OCI-LY7 (cell line): ENCODE data around the gene GPR132. TPM values are rescaled to one million over a fixed set of nuclear protein-coding genes. Genes with fewer than 3 reads are reported as not detected.
"Not testable (repeated sequence)": the region's sequence is repeated elsewhere in the genome, so short reads cannot be mapped to it uniquely, and the experiment has no call there.

Source experiments
- Bru-seq: library from RNA; stranded (reverse); fragments of 400-500 nt; gene quantifications from one replicate; lab custom pipeline; 2021; lab: Mats Ljungman, UMichigan
- BruChase-seq, 2 experiments: library from RNA; stranded (reverse); fragments of 400-500 nt; gene quantifications; one replicate each; lab custom pipeline; 2021; lab: Mats Ljungman, UMichigan
- BruUV-seq: library from RNA; stranded (reverse); fragments of 400-500 nt; replicated peaks from 2 replicates; lab custom pipeline; 2021; lab: Mats Ljungman, UMichigan
- CTCF ChIA-PET: fragments of 300-600 bp; sonication (Branson Sonifier 250); formaldehyde crosslinking; loops from one replicate; lab custom pipeline; 2022; ENCODE audit warnings: antibody characterized with exemption; ENCODE audit not compliant: unreplicated experiment; lab: Charles Lee
- POLR2A ChIA-PET: fragments of 300-600 bp; sonication (Branson Sonifier 250); formaldehyde crosslinking; loops from one replicate; lab custom pipeline; 2022; ENCODE audit warnings: antibody characterized with exemption; lab: Charles Lee
- DNase-seq: peaks from one replicate; pipeline ENCODE4 v3.0.0-alpha.2; 2015; ENCODE audit warnings: low spot score
- H2AFZ ChIP-seq: fragments of 200-600 bp; sonication (generic), shearing (Covaris generic); 2 replicates; pipeline ENCODE4 v1.6.1; 2014; ENCODE audit warnings: mild to moderate bottlenecking, antibody characterized with exemption, low read length, moderate library complexity
- H3K27ac ChIP-seq: fragments of 200-600 bp; sonication (generic); 2 replicates; pipeline ENCODE4 v1.5.1; 2014; ENCODE audit warnings: mixed run types, low read depth, mild to moderate bottlenecking, moderate library complexity, low read length, inconsistent platforms; ENCODE audit not compliant: poor library complexity, severe bottlenecking
- H3K36me3 ChIP-seq: fragments of 200-600 bp; sonication (generic); 2 replicates; pipeline ENCODE4 v1.6.1; 2014; ENCODE audit warnings: mild to moderate bottlenecking, antibody characterized with exemption, low read length, moderate library complexity, mixed read lengths; ENCODE audit not compliant: insufficient read depth
- H3K4me1 ChIP-seq: fragments of 200-600 bp; sonication (generic); 2 replicates; pipeline ENCODE4 v1.5.1; 2014; ENCODE audit warnings: mild to moderate bottlenecking, low read length; ENCODE audit not compliant: insufficient read depth, poor library complexity, severe bottlenecking
- H3K4me2 ChIP-seq: fragments of 200-600 bp; sonication (generic); 2 replicates; pipeline ENCODE4 v1.6.1; 2014; ENCODE audit warnings: mild to moderate bottlenecking, low read length
- H3K4me3 ChIP-seq: fragments of 200-600 bp; sonication (generic); 2 replicates; pipeline ENCODE4 v1.5.1; 2014; ENCODE audit warnings: mild to moderate bottlenecking, low read depth, low read length; ENCODE audit not compliant: poor library complexity, severe bottlenecking
- H3K79me2 ChIP-seq: fragments of 200-600 bp; sonication (generic); 2 replicates; pipeline ENCODE4 v1.6.1; 2016; ENCODE audit warnings: low read depth, mild to moderate bottlenecking, low read length, moderate library complexity, mixed read lengths; ENCODE audit not compliant: insufficient read depth
- H3K9me2 ChIP-seq: fragments of 200-600 bp; sonication (generic); 2 replicates; pipeline ENCODE4 v1.6.1; 2016; ENCODE audit warnings: mild to moderate bottlenecking, low read length, mixed read lengths; ENCODE audit not compliant: insufficient read depth
- H3K9me3 ChIP-seq: fragments of 200-600 bp; sonication (generic); 2 replicates; pipeline ENCODE4 v1.6.1; 2014; ENCODE audit warnings: mild to moderate bottlenecking, mixed run types, low read length, mixed read lengths
- H4K20me1 ChIP-seq: fragments of 200-600 bp; sonication (generic); 2 replicates; pipeline ENCODE4 v1.6.1; 2014; ENCODE audit warnings: mild to moderate bottlenecking, antibody characterized with exemption, low read length, moderate library complexity, mixed read lengths; ENCODE audit not compliant: insufficient read depth
- CTCF ChIP-seq: fragments of 200-600 bp; sonication (generic); conservative IDR thresholded peaks from 2 replicates; pipeline ENCODE4 v1.5.1; 2014; ENCODE audit warnings: mild to moderate bottlenecking, antibody characterized with exemption, low read length, moderate library complexity, mixed read lengths
- EZH2phosphoT487 ChIP-seq: fragments of 200-600 bp; sonication (generic); IDR thresholded peaks from 2 replicates; pipeline ENCODE4 v1.6.1; 2018; ENCODE audit warnings: low read depth, borderline replicate concordance, mild to moderate bottlenecking, mixed run types, antibody characterized with exemption, low read length, moderate library complexity, mixed read lengths
- intact Hi-C: fragments of 100-400 bp; cut with micrococcal nuclease; formaldehyde crosslinking; loops from one replicate; pipeline ENCODE4 v1.10.0; 2022; ENCODE audit not compliant: unreplicated experiment
- long read RNA-seq: library from polyadenylated mRNA; stranded (forward); transcript quantifications from one replicate; pipeline ENCODE4 v2.0.0, GENCODE V29; 2022
- total RNA-seq, 2 experiments: library from RNA; depleted of rRNA in 1 of 2; stranded (reverse); fragments of >200 nt in 1 of 2; shearing (Covaris generic) in 1 of 2; gene quantifications; 2 replicates each; pipeline ENCODE4 v1.2.3, GENCODE V29; 2014 to 2022

The GPR132 gene
- total RNA-seq (2014; rRNA removed; shearing (Covaris generic)) (0.10 and 1.0 TPM in 2 replicates), total RNA-seq (2022) (1.9 and 3.0 TPM in 2 replicates), Bru-seq, nascent RNA (percentile 33 among the genes with signal in this experiment), BruChase-seq, experiment 1, labeled RNA remaining after a 6-hour chase (percentile 36 among the genes with signal in this experiment), BruChase-seq, experiment 2, labeled RNA remaining after a 2-hour chase (percentile 32 among the genes with signal in this experiment)
- long read RNA-seq, partial matches to known transcripts: 1 of 3 reads
- long read RNA-seq, other reads (novel, unspliced or antisense): 0 of 3 reads

- peak; percentile 48 for DNase-seq
- no peaks in the 10 kb centered on the region for H3K9me2 ChIP-seq
- ChIA-PET CTCF (interaction anchor here (0.7 to 0.9 kb wide), 2 partner anchors 19 to 46 kb away, joined by 3 to 4 read pairs; no protein-coding TSS in a partner anchor), POLR2A (no interaction called here)
- no peaks in the 10 kb centered on the region for H3K79me2 ChIP-seq
- no peak within 1 kb of the TSS for H3K27ac ChIP-seq
- peaks cover 43% of the 10 kb centered on the region for H3K4me1 ChIP-seq
- no peaks in the 10 kb centered on the region for H4K20me1 ChIP-seq
- H3K36me3 ChIP-seq: no peaks in the 10 kb centered on the region
- H3K9me3 ChIP-seq: no peaks in the 10 kb centered on the region
- H3K4me3 ChIP-seq: peak within 1 kb of the TSS; percentile 29
- intact Hi-C loops: no loop called here
- no peak for TF ChIP-seq CTCF
- BruUV-seq: no TSS peak
- peak within 1 kb of the TSS; percentile 78 for H2AFZ ChIP-seq
- H3K4me2 ChIP-seq: peak within 1 kb of the TSS; percentile 48
Measured at GRCh38 chr14:105065280-105066228, at the start of gene GPR132. GPR132 (minus strand) TSS chr14:105065430; CDS start chr14:105055420, 10,010 bp downstream.

- H3K4me3 ChIP-seq, H2AFZ ChIP-seq, H3K36me3 ChIP-seq, H3K79me2 ChIP-seq, H4K20me1 ChIP-seq, BruUV-seq, H3K9me3 ChIP-seq, H3K27ac ChIP-seq, DNase-seq, POLR2A ChIA-PET, H3K9me2 ChIP-seq, CTCF ChIA-PET, H3K4me1 ChIP-seq, H3K4me2 ChIP-seq, intact Hi-C loops: not testable (repeated sequence)
Measured at GRCh38 chr14:105109243-105109642, 44.0 kb upstream of the GPR132 start.

GRCh38 chr14:105108516-105108864 is 43.3 kb upstream of the GPR132 start:
- no peaks in the 10 kb centered on the region for H3K9me3 ChIP-seq
- no peak overlapping the region for H3K4me3 ChIP-seq
- intact Hi-C loops: no loop called here
- H3K36me3 ChIP-seq: no peaks in the 10 kb centered on the region
- no peaks in the 10 kb centered on the region for H3K9me2 ChIP-seq
- no TSS peak for BruUV-seq
- no peaks in the 10 kb centered on the region for H3K4me1 ChIP-seq
- DNase-seq: no peak
- ChIA-PET POLR2A (no interaction called here), CTCF (no interaction called here)
- H3K79me2 ChIP-seq: no peaks in the 10 kb centered on the region
- no peak overlapping the region for H2AFZ ChIP-seq
- no peaks in the 10 kb centered on the region for H4K20me1 ChIP-seq
- no peak overlapping the region for H3K27ac ChIP-seq
- H3K4me2 ChIP-seq: no peak overlapping the region
- no peak for TF ChIP-seq CTCF
- no peak for TF ChIP-seq EZH2phosphoT487
